Esophagus muscularis mucosa (tissue), 4 donors: ENCODE measurements around the gene ABCA6.

Experiments used
- EP300 ChIP-seq: sonication (generic); formaldehyde crosslinking; IDR thresholded peaks from one replicate; pipeline ENCODE4 v1.6.1; 2017; ENCODE audit warnings: antibody characterized with exemption
- POLR2A ChIP-seq: fragments of 450-650 bp; IDR thresholded peaks from one replicate; pipeline ENCODE4 v1.6.1; 2017; ENCODE audit warnings: antibody characterized with exemption, moderate library complexity, mild to moderate bottlenecking, low read depth
- POLR2AphosphoS5 ChIP-seq, 2 donors: sonication (generic); formaldehyde crosslinking; IDR thresholded peaks; one replicate each; pipeline ENCODE4 v1.6.1; 2017; ENCODE audit warnings: antibody characterized with exemption in 2 of 2
- TF ChIP-seq, protein P1 (sequence below), 3 experiments: fragments of 200-600 bp in 2 of 3; fragments of 450-650 bp in 1 of 3; sonication (generic) in 2 of 3; IDR thresholded peaks; one replicate each; pipeline ENCODE4 v1.5.1; 2017 to 2019; ENCODE audit warnings: antibody characterized with exemption in 3 of 3, mild to moderate bottlenecking in 2 of 3, moderate library complexity in 1 of 3

DNA sequence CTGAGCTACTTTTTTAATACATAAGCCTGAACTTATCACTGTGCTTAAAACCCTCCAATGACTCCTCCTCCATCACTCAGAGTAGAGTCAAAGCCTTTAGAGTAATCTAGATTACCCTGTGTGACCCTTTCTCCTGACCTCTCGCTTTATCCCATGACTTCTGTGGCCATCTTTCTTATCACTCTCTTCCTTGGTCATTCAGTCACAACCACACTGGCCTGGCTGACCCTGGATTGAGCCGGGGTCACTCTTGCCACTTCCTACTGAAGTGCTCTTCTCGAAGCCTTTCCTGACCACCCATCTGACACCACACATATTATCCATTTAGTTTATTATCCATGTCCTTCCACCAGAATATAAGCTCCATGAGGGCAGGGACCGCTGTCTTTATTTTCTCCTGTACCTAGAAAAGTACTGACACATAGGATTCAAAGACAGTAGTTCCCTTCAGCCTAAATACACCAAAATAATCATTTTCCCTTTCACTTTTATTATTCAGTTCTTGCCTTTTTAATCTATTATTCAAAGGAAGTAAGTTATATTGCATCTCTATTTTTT, 53.0 kb downstream of the ABCA6 start:
- TF ChIP-seq, protein P1, sequence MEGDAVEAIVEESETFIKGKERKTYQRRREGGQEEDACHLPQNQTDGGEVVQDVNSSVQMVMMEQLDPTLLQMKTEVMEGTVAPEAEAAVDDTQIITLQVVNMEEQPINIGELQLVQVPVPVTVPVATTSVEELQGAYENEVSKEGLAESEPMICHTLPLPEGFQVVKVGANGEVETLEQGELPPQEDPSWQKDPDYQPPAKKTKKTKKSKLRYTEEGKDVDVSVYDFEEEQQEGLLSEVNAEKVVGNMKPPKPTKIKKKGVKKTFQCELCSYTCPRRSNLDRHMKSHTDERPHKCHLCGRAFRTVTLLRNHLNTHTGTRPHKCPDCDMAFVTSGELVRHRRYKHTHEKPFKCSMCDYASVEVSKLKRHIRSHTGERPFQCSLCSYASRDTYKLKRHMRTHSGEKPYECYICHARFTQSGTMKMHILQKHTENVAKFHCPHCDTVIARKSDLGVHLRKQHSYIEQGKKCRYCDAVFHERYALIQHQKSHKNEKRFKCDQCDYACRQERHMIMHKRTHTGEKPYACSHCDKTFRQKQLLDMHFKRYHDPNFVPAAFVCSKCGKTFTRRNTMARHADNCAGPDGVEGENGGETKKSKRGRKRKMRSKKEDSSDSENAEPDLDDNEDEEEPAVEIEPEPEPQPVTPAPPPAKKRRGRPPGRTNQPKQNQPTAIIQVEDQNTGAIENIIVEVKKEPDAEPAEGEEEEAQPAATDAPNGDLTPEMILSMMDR (IDR thresholded peaks at IDR 0.05), result no peak
- TF ChIP-seq POLR2A (no peak), EP300 (no peak), POLR2AphosphoS5 (IDR thresholded peaks at IDR 0.05) (no peak)
